Stimulated activated CD8-positive, alpha-beta memory T cell treated with anti-CD3 and anti-CD28 coated beads, Interleukin-12 subunit alpha, Interleukin-12 subunit beta, amount 100 ng/mL, for 24 hours (primary cell): Measurements from ENCODE around the gene TRIM56.
A peak's percentile ranks its signal among the peaks of the same experiment; 100 is the strongest.

Experiments
- DNase-seq: peaks from one replicate; pipeline ENCODE4 v3.0.0-alpha.2; 2020; ENCODE audit errors: extremely low read depth

The TRIM56 gene

DNA sequence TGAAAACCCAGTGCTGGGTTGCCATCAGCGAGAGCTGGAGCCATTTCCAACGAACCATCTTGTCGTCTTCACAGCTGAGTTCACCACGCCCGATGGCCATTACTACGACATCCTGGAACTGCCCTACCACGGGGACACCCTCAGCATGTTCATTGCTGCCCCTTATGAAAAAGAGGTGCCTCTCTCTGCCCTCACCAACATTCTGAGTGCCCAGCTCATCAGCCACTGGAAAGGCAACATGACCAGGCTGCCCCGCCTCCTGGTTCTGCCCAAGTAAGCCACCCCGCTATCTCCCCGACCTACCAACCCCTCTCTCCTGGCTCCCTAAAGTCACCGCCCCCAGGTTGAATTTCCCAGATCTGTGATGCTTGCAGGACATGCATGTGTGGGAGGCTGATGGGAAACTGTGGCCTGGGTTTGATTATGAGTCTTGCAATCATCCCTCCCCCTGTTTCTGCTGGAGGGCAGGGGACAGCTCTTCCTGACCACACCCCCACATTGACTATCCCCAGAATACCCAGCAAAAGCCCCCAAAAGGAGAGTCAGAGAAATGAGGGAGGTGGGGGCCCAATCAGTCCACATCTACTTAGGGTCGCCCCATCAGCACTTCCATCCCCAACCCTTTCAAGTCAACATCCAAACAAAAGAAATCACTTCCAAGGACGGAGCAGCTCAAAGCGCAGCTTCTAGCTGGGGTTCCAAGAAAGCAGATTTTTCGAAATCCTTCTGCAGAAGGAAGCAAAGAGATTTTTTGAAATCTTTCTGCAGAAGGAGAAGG, 48.5 kb downstream of the TRIM56 start:
- DNase-seq, result no peak

DNA sequence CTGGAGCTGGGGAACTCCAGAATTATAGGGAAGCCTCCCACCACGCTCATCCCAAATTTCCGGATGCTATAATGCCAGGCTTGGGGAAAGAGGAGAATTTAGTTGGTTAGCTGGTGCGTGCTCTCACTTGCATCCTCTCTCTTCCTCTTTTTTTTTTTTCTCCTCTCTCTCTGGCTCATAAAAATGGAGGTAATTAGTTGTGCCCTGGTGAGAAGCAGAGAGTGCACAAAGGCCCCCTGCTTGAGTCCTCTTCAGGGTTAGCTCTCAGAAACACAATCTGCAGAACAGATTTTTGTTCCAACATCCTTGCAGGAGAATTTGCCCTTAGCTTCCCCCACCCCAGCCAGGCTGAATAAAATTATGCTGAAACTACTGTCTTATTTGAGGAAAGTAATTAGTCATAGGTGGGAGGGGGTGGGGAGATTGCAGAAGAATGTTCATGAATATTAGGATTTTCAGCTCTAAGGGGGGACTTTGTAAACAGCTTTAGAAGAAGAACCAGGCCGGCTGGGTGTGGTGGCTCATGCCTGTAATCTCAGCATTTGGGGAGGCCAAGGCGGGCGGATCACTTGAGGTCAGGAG, 49.2 kb downstream of the TRIM56 start:
- DNase-seq, result no peak

DNA sequence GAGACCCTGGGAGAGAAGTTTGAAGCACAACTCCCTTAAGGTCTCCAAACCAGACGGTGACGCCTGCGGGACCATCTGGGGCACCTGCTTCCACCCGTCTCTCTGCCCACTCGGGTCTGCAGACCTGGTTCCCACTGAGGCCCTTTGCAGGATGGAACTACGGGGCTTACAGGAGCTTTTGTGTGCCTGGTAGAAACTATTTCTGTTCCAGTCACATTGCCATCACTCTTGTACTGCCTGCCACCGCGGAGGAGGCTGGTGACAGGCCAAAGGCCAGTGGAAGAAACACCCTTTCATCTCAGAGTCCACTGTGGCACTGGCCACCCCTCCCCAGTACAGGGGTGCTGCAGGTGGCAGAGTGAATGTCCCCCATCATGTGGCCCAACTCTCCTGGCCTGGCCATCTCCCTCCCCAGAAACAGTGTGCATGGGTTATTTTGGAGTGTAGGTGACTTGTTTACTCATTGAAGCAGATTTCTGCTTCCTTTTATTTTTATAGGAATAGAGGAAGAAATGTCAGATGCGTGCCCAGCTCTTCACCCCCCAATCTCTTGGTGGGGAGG, 52.5 kb downstream of the TRIM56 start:
- no peak for DNase-seq

DNA sequence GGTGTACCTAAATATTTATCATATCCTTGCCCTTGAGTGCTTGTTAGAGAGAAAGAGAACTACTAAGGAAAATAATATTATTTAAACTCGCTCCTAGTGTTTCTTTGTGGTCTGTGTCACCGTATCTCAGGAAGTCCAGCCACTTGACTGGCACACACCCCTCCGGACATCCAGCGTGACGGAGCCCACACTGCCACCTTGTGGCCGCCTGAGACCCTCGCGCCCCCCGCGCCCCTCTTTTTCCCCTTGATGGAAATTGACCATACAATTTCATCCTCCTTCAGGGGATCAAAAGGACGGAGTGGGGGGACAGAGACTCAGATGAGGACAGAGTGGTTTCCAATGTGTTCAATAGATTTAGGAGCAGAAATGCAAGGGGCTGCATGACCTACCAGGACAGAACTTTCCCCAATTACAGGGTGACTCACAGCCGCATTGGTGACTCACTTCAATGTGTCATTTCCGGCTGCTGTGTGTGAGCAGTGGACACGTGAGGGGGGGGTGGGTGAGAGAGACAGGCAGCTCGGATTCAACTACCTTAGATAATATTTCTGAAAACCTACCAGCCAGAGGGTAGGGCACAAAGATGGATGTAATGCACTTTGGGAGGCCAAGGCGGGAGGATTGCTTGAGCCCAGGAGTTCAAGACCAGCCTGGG, 53.1 kb downstream of the TRIM56 start:
- peak; percentile 76 for DNase-seq

DNA sequence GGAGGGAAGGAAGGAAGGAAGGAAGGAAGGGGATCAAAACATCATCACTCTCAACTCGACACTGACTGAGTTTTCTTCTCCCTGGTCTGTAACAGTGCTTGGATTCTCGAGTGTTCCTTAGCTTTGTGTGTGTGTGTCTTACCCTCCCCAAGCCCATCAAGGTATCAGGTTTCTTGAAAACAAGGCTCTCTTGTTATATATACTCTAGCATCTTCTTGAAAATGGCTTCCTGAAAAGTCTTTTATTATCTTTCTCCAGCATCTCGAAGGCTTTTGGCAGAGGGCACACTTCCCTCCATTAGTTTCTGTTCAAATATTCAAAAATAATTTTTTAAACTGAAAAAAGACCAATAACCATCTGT, 55.0 kb downstream of the TRIM56 start:
- DNase-seq, result no peak

DNA sequence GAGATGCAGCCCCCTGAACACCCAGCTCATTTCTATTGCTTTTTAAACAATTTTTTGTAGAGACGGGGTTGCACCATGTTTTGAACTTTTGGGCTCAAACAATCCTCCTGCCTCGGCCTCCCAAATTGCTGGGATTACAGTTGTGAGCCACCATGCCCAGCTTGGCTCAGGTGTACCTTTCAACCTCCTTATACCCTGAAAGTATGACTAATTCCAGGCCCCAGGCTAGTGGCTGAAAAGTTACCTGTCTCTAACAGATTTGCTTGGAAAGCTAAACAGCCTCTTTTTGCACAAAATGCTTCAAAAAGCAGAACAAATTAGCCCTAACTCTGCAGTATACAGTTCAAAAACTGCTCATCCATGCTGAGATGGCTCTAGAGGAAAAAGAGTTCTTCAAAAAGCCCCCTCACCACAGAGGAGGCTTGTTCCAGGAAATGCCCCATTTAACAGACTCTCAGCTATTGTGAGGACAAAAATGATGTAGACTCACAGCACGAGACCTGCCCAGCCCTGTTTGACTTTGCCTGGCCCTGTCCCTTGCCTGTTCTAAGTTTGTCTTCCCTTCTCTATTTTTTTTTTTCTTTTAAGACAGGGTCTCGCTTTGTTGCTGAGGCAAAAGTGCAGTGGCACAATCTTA, 55.6 kb downstream of the TRIM56 start:
- DNase-seq, result no peak
